ENCODE data around the gene BPGM.

- TF ChIP-seq CTCF (IDR thresholded peaks at IDR 0.05; ENCODE audit: insufficient read depth, low read depth, low read length) (no peak), EZH2 (IDR thresholded peaks at IDR 0.05; ENCODE audit: insufficient read depth, low read length) (no peak)
Observed at GRCh38 chr7:134721171-134721570, 74.5 kb downstream of the BPGM start.
